ENCODE measurements around the gene ADH1B. TPM values are rescaled to one million over a fixed set of nuclear protein-coding genes. Genes with fewer than 3 reads are reported as not detected.

The ADH1B gene
- total and polyA plus RNA-seq, 3 donors from 2014 or later = 6.4 to 24.6 (median 9.4) TPM

- intact Hi-C loops (cut with DNase I; ENCODE audit: low total_unique reads) = no loop called here
- TF ChIP-seq POLR2A (IDR thresholded peaks at IDR 0.05) = no peak
- TF ChIP-seq CTCF (IDR thresholded peaks at IDR 0.05) = no peak
- no peaks in the 10 kb centered on the region for H3K9me3 ChIP-seq
- H3K4me1 ChIP-seq = no peaks in the 10 kb centered on the region
- H3K4me3 ChIP-seq = no peak overlapping the region
- no peaks in the 10 kb centered on the region for H3K27me3 ChIP-seq
- H3K36me3 ChIP-seq (ENCODE audit: low read depth, missing control alignments) = no peaks in the 10 kb centered on the region
- H3K27ac ChIP-seq = no peak overlapping the region
- DNase-seq = no peak
- 83 to 85% methylated on average over 3 of the region's 3 CpGs for WGBS, 2 donors
These were observed 18.0 kb upstream of the ADH1B start for GRCh38 chr4:99339172-99339571.

DNA sequence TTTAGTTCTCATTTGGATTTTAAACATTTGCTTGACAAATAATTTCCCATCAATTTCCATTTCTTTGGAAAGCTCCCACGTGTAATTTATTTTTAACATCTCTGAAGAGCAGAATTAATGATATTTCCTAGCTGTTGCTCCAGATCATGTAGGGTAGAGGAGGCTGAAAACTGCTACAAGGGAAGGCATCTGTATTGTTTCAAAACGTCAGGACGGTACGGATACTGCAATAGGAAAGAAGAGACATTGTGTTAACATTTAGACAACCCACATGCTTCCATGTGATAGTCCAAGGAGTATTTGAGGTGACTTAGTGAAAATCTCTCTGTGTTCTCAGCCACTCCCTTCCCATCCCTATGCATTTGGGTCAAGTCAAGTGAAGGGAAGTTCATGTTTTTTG, 15.4 kb upstream of the ADH1B start:
- H3K36me3 ChIP-seq (ENCODE audit: low read depth, missing control alignments) = no peaks in the 10 kb centered on the region
- H3K9me3 ChIP-seq = no peaks in the 10 kb centered on the region
- WGBS, 2 donors = 55 to 59% methylated on average over 4 of the region's 4 CpGs
- TF ChIP-seq CTCF (IDR thresholded peaks at IDR 0.05) = no peak
- TF ChIP-seq POLR2A (IDR thresholded peaks at IDR 0.05) = no peak
- no peak overlapping the region for H3K4me3 ChIP-seq
- H3K4me1 ChIP-seq = no peaks in the 10 kb centered on the region
- H3K27ac ChIP-seq = no peak overlapping the region
- H3K27me3 ChIP-seq = no peaks in the 10 kb centered on the region
- intact Hi-C loops (cut with DNase I; ENCODE audit: low total_unique reads) = no loop called here
- DNase-seq = no peak

DNA sequence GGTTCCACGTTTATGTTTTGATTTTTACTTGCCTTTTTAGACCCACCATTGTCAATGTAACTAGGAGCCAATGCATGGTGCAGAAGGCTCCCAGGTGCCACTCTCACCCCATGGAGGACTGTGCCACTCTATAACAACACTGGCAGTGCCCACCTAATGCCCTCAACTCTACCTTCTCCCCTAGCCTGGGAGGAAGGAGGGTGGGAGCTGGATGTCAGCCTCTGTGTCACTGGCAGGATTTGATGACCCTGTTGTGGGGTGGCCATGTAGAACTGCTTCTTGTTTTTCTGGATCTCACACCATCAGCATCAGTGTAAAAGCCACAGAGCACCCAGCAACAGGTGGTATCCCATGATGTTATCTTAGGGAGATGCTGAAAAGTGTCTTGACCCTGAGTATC, 13.7 kb upstream of the ADH1B start:
- H3K27me3 ChIP-seq = no peaks in the 10 kb centered on the region
- intact Hi-C loops (cut with DNase I; ENCODE audit: low total_unique reads) = no loop called here
- H3K27ac ChIP-seq = no peak overlapping the region
- no peaks in the 10 kb centered on the region for H3K36me3 ChIP-seq (ENCODE audit: low read depth, missing control alignments)
- H3K4me3 ChIP-seq = no peak overlapping the region
- H3K9me3 ChIP-seq = no peaks in the 10 kb centered on the region
- H3K4me1 ChIP-seq = no peaks in the 10 kb centered on the region
- TF ChIP-seq CTCF (IDR thresholded peaks at IDR 0.05) = no peak
- no peak for TF ChIP-seq POLR2A (IDR thresholded peaks at IDR 0.05)
- DNase-seq = no peak
- 88 to 89% methylated on average over 1 of the region's 1 CpG for WGBS, 2 donors

DNA sequence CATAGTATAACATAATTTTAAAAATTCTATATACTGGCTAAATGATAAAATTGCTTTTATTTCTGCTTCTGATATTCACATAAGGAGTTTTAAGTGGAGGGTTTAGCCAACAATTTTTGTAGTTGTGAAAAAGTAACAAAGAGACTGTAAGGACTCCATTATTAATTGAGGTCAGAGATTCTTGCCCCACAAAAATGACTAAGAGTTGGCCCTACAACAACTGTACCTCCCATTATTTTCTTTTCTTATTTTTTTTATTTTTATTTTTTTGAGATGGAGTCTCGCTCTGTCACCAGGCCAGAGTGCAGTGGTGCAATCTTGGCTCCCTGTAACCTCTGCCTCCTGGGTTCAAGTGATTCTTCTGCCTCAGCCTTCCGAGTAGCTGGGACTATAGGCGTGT, 9.4 kb upstream of the ADH1B start:
- H3K36me3 ChIP-seq (ENCODE audit: low read depth, missing control alignments) = no peaks in the 10 kb centered on the region
- no peaks in the 10 kb centered on the region for H3K9me3 ChIP-seq
- intact Hi-C loops (cut with DNase I; ENCODE audit: low total_unique reads) = no loop called here
- peaks cover under 1% of the 10 kb centered on the region for H3K4me1 ChIP-seq
- H3K27me3 ChIP-seq = no peaks in the 10 kb centered on the region
- WGBS, 2 donors = 67 to 92% methylated on average over 3 of the region's 3 CpGs
- TF ChIP-seq POLR2A (IDR thresholded peaks at IDR 0.05) (no peak), CTCF (IDR thresholded peaks at IDR 0.05) (no peak)
- no peak overlapping the region for H3K4me3 ChIP-seq
- H3K27ac ChIP-seq = no peak overlapping the region
- no peak for DNase-seq

- WGBS, 2 donors = 81 to 82% methylated on average over 2 of the region's 2 CpGs
- intact Hi-C loops (cut with DNase I; ENCODE audit: low total_unique reads) = loop anchor here (10.0 kb wide), 1 partner anchor 55 kb away; no protein-coding TSS in a partner anchor
- TF ChIP-seq CTCF (IDR thresholded peaks at IDR 0.05) = no peak
- TF ChIP-seq POLR2A (IDR thresholded peaks at IDR 0.05) = no peak
- Histone ChIP-seq H3K4me1 (peaks cover 7% of the 10 kb centered on the region), H3K27me3 (no peaks in the 10 kb centered on the region), H3K36me3 (ENCODE audit: low read depth, missing control alignments) (no peaks in the 10 kb centered on the region), H3K9me3 (no peaks in the 10 kb centered on the region), H3K27ac (no peak overlapping the region), H3K4me3 (no peak overlapping the region)
- no peak for DNase-seq
These were observed 8.7 kb upstream of the ADH1B start for GRCh38 chr4:99329876-99330275.

Measured in testis (tissue), 3 donors.